GM21423 (cell line): ENCODE results near the gene ERLIN1.

Source experiments
- ATAC-seq: cut with Tn5 transposase; IDR thresholded peaks from one replicate; pipeline ENCODE4 v1.9.1; 2021; ENCODE audit warnings: mild to moderate bottlenecking, moderate library complexity; ENCODE audit not compliant: unreplicated experiment

ERLIN1 gene

DNA sequence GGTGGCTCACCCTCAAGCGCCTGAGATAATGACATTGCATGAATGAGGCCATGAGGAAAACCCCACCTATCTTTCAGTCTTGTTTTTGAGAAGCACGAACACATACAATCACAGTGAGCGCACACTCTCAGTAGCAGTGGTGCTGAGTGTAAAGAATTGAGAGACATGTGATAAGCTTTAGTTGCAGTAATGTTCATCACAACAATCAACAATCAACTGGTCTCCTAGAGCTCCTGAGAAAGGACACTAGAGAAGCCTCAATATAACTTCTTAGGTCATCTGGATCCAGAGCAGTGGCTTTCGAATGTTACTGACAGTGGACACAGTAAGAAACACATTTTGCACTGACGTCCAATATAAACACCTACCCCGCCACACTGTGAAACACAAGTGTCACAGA is 12.8 kb downstream of the ERLIN1 start:
- ATAC-seq = no peak

DNA sequence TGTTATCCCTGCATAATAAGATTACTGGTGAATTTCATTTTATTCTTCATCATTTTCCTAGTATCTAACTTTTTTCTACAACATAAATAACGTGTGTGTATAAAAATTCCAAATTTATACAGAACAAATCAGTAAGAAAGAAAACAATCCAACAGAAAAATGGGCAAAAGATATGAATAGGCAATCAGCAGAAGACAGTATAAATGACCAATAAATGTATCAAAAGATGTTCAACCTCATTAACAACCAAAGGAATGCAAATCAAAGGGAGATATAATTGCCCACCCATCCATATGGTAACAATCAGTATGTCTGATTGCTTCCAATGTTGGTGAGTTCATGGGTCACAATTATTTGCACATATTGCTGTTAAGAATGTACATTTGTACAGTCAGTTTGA is 13.5 kb downstream of the ERLIN1 start:
- no peak for ATAC-seq

DNA sequence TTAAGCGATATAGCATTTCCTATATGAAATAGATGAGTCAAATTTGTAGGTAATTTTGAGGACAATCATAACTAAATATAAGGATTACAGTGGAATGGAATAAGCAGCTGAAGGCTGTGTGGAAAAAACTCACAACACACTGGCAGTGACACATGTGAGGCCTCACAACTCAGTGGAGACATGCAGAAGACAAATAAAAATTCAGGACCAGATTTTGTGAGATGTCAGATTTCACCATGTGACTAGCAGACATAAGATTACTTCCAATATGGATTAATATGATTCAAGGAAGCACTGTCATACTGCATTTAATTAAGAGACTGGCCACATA is 17.6 kb downstream of the ERLIN1 start:
- ATAC-seq = no peak

- ATAC-seq = no peak
Observed at GRCh38 chr10:100167553-100168312, 18.1 kb downstream of the ERLIN1 start.

GRCh38 chr10:100163704-100164621 is 21.9 kb downstream of the ERLIN1 start:
- no peak for ATAC-seq

- no peak for ATAC-seq
Observed at GRCh38 chr10:100162696-100163095, 23.1 kb downstream of the ERLIN1 start.

DNA sequence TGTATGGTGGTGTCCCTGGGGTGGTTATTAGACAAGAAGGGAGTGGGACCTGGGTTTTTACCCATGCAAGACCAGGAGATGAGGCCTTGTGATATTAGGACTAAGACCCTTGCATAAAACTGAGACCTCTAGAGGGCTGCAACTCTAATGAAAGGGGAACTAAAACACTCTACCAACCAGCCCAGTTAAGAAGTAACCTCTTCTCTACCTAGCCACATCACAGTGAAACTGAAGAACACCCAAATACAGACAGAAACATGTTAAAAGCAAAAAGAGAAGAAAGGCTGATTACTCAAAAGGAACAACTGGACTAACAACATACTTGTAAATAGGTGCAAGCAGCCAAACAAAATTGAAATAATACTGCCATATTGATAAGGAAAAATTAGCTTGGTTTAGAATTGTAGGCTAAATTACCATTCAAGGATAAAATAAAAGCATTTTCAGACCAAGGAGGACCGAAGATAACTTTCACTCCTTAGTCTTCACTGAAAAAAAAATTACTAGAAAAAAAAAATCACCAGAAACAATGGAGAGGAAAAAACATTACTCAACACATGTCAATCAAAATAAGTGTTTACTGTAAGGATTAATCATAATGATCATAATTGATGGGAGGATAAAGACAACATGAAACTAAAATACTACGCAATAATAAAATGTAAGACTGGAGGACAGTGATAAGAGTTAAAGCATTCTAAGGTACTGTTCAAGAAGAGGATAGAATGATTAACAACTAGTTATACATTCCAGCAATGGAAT is 27.6 kb downstream of the ERLIN1 start:
- ATAC-seq = peak; percentile 82

DNA sequence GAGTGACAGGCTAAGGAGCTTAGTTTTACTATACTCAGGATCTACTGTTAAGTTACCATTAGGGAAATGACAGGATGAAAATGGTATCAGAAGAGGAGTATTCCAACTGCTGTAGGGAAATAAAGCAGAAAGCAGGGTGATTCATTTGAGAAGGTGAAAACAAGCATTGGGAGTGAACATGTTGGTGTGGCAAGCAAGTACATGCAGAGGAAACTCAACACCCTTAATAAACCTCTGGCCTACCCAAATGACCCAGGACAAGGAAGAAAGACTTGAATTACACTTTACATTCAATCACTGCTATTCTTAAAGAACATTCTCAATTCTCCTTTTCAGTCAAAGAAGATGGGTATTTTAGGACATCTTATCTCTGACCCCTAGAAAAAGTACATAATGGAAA is 28.7 kb downstream of the ERLIN1 start:
- ATAC-seq = no peak

- ATAC-seq = no peak
Observed at GRCh38 chr10:100155936-100156335, 29.9 kb downstream of the ERLIN1 start.

DNA sequence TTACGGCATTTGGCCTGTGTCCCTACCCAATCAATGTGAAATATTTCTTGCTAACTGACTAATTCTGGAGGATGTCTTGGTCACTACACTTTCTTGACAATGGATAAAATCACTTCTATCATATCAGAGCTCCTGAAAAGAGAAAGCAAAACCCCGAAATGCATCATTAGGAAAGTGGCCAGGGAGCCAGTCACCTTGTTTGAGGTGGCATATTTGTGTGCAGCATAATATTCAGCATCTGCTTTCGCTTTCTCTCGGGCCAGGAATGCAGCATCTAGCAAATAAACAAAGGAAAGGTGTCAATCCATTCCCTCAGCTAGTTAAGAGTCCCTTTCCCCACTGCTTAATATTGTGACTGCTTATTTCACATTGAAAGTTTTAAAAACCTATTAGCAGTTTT is 31.2 kb downstream of the ERLIN1 start:
- no peak for ATAC-seq

GRCh38 chr10:100153239-100153825 is 32.5 kb downstream of the ERLIN1 start:
- ATAC-seq = no peak

- ATAC-seq = no peak
Observed at GRCh38 chr10:100151723-100152300, 34.0 kb downstream of the ERLIN1 start.

- no peak for ATAC-seq
Observed at GRCh38 chr10:100148353-100149211, 37.2 kb downstream of the ERLIN1 start.

DNA sequence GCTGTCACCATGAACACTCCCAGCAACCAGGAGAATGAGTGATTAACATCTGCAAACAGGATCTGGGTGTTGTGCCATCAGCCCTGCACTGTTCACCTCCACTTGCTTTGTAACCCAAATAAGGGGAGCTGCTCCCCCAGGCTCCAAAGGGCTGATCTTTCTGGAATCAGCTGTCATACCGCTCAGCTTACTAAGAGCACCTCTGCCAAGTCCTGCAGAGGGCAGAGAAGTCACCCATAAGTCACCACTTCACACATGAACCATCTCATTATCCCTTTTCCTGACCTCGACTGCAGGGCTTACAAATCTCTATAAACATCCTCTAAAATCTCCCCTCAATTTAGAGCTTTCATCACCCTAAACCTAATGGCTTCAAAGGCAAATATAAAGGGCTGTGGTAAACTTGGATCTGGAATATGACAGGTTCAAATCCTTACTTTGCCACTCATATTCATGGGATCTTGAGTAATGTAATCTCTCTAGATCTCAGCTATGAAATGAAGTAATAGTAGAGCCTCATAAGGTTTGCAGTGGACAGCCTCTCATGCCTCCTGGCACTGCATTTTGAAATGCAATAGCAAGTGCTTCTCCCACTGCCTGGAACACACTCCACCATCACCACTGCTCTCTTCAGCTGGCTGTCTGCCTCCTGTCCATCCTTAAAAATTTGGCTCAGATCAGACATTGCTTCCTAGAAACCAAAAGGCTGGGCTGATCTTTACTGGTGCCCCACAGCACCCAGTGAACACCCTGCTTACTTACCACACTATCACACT is 38.8 kb downstream of the ERLIN1 start:
- no peak for ATAC-seq

GRCh38 chr10:100146398-100146797 is 39.4 kb downstream of the ERLIN1 start:
- no peak for ATAC-seq

- no peak for ATAC-seq
Observed at GRCh38 chr10:100143756-100144155, 42.1 kb downstream of the ERLIN1 start.

GRCh38 chr10:100141446-100142087 is 44.3 kb downstream of the ERLIN1 start:
- ATAC-seq = no peak

DNA sequence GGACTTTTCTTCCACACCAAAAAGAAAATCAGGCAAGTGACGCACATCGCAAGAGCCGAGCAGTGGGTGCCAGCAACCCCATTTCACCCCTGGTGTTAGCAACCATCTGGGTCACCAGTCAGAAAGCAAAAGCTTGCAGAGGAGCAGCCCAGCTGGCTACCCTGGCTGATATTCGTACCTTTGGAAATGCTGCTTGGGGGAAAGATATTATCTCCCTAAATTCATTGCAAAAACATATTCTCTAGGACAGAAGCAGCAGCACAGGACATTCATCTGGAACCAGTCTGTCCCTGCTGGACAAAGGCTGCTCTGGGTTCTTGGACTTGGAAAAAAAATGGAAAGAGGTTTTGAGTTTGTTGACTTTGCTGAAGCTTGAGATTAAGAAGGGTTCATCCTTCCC is 45.8 kb downstream of the ERLIN1 start:
- no peak for ATAC-seq
